ENCODE results near the gene GPHA2.

DNA sequence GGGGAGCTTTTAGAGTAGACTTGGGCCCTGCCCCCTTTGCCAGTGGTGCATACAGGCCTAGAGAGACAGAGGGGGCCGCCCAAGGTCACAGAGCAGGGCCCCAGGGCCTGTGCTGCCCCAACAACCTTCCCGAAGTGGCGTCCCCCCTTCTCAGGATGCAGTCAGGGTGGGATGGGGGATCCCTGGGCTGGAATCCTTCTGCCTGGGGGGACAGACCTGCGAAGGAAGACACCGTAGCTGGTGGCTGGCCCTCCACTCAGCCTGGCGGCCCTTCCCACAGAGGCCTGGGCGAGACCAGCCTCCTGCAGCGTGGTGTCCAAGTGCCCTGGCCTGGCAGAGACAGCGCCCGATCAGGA is 42.9 kb downstream of the GPHA2 start:
- no peak for TF ChIP-seq RAD21 (conservative IDR thresholded peaks at IDR 0.05 in 1 of 2, IDR thresholded peaks at IDR 0.05 in 1 of 2)
- TF ChIP-seq RNF2 (IDR thresholded peaks at IDR 0.05; ENCODE audit: borderline replicate concordance, low read depth), result no peak
- no peak for TF ChIP-seq ESRRA (IDR thresholded peaks at IDR 0.05; ENCODE audit: borderline replicate concordance, low read length)
- no peak for TF ChIP-seq CHD2 (IDR thresholded peaks at IDR 0.05; ENCODE audit: low read length, partially characterized antibody)
